NCI-H510A (cell line): ENCODE data around the gene GRIP1.
A peak's percentile ranks its signal among the peaks of the same experiment; 100 is the strongest.

ENCODE experiments used
- DNase-seq: peaks from one replicate; lab custom pipeline; 2025; lab: John Stamatoyannopoulos, UW

Gene GRIP1

DNA sequence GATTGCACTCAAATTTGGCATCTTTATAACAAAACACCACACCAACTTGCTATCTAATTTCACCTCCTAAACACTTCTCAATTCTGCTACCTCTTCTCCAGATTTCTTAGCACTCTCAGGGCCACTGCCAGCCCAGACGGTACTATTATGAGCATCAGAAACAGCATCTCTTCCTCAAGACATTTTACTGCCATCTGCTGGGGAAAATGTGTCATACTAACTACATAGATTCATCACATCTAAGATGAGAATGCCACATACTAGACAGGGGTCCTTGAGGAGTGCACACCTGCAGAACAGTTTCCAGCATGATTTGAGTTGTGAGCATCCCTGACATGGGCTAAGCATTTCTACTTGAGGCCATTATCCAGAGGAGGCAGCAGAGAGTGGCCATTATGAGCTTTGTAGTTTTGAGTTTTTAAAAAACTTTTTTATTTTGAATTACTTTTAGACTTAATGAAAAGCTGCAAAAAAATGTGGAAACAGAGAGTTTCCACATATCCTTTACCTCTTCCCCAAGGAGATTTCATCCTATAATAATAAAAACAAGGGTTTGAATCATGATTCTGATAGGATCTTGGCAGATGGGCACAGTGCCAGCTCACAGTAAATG is 15.1 kb upstream of the GRIP1 start:
- peak; percentile 25 for DNase-seq

DNA sequence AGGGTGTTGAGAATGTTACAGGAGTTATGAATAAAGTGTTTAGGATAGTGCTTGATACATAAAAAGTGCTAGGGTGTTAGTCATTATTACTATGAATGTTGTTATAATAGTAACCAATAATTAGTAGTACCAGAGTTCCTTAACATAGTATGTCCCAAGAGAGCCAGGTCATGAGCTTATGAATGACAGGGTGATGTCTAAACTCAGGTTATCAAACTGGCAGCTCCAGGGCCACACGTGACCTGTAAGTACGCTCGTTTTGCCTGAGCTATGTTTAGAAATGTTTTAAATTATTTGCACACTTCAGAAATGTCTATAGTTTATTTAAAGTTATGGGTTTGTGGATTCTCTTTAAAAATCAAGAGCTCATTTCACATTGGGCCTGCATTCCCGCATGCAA is 14.1 kb upstream of the GRIP1 start:
- no peak for DNase-seq

DNA sequence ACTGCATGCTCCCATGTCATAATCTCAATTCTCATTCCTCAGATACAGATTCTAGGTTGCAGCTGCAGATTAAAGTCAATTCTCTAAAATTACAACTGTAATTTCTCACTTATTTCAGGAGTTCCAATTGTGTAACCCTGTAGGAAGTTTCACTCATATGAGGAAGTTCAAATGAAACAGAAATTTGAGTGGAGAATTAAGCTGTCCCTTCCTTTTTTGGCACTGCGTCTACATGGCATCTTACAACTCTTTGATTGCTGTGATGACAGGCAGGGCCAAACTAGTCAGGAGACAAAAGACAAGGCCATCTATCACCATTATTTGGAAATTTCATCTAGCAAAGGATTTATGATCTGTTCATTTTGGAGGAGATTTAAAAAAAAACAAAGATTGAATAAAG is 13.3 kb upstream of the GRIP1 start:
- DNase-seq = no peak

DNA sequence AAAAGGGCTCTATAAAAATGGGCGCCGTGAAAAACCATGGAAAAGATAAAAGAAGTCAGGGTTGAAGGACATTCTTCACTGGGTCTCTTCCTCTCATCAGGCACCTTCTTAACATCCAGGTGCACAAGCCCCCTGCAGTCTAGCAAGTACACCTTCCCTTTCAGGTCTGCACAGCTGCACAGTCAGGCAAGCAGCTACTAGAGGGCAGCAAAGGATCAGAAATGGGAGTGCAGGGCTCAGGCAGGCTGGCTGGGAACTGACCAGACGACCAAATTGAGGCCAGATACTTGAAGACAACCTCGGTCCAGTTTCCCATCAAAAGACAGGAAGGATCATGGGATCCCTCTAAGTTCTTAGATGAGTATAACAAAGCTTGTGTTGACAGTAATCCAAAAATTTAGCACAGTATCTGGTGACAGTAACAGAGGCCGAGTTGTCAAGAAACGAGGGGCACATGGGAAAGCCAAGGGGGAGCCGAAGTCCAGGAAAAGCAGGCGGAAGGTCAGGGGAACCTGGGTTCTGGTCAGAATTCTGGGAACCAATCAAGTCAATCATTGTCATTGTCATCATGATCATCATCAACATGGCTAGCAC is 10.1 kb upstream of the GRIP1 start:
- DNase-seq = peak; percentile 31

DNA sequence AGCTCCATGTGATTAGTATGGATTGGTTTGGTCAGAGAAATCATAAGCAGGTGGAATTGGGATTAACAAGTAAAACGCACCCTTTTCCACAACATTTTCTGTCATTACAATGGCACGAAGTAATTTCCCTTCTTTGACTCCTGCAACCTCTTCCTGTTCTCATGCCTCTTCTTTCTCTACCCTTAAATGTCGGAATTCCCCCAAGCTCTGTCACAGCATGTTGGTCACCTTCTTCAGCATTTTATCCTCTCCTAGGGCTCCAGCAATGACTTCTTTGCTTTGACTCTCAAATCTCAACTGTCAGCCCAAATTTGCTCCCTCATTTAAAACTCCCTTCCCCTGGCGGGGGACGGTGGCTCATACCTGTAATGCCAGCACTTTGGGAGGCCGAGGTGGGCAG is 5.3 kb upstream of the GRIP1 start:
- DNase-seq = no peak

DNA sequence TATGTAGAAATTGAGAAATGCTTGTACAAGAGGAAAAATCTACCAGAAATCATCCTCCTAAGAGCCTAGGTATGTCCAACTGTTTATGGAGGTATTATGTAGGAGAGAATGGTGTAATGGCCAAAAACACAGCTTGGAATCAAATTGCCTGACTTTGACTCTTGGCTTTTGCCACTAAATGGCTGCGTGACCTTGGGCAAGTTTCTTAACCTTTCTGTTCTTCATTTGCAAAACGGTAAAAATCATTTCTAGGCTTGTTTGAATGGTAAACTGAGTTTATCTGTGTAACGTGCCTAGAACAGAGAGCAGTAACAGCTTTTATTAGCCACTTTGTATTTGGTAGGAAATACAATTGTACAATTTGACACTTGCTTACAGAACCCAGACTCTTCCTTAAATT is 4.9 kb upstream of the GRIP1 start:
- DNase-seq = no peak

DNA sequence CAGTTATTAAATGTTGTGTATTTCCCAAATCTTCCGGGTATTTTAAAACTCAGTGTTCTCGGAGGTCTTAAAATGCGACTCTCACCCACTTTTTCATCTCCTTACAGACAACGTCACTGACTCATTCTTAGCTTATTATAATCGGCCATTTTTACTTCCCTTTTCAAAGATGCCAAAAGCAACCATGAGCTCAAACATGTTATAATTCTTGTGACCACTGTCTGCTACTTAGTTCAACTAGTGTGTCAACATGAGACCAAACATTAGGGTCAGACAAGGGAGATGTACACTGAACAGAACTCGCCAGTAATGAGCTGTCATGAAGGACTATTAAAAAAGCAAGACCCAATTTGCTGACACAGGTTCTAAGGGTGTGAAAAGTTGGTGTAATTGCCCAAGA is 4.2 kb upstream of the GRIP1 start:
- no peak for DNase-seq

DNA sequence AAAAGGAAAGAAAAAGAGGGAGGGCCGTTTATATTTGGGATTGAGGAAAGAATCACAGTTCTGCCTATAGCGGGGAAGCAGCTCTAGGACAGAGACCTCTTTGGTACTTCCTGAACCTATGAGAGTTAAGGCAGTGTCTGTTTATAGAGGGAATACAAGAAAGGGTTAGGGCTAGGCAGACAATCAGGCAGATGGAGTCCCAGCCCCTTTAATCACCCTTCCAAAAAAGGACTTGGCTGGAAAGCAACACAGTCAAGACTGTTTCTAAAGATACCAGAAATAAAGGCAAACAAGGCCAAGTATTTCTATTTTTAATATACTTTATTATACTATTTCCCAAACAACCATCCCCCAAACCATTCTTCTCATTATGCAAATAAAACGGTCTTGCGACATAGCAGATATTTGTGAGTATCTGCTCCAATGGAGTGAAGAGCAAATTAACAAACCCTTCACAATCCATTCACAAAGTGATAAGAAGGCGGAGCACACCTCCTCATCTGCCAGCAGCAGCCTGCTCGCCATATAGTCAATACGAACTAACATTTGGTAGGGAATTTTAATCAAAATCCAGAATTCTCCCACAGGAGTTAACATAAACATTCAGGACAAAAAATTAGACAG is 697 bp upstream of the GRIP1 start:
- DNase-seq = no peak

DNA sequence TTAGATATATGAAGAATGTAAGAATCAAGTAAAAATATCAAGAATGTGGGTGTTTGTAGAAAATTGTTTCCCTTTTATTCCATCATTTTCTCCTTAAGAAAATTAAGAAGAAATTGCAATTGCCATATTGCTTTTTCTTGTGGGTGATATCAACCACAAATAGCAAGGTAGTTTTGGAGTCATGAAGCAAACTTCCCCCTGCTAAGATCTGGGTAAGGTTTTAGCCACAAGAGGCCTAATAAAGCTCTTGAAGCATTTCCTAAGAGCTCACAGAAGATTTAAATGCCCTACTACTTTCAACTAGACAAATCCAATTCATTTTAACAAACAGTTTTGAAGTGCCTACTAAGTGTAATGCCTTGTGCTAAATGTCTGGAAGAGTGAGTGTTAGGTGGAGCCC is 2.6 kb downstream of the GRIP1 start:
- DNase-seq = no peak

DNA sequence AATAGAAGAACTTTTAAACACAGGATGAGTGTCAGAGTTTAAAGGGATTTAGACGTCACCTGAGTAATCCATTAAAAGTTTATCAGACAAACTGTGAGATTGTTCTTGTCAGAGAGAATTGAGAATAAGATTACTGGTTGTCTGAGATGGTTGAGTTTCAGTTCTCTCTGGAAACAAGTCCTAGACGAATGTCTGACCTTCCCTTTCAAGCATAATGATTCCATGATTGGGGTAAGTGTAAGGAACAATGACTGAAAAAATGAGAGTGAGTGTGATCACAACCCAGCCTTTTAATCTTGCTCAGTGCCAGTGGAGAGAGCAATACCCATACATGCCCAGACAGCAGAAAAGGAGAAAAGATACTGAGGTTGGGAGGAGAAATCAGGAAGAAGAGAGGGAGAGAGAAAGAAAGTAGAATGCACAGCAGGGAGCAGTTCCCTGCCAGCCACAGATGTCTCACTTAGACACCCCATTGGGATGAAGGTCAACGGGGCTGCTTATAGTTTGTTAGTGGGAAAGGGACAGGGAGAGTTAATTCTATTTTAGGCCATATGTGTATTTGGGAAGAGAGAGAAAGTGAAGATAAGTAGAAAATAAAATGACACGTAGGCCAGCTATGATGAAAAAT is 4.3 kb downstream of the GRIP1 start:
- no peak for DNase-seq

DNA sequence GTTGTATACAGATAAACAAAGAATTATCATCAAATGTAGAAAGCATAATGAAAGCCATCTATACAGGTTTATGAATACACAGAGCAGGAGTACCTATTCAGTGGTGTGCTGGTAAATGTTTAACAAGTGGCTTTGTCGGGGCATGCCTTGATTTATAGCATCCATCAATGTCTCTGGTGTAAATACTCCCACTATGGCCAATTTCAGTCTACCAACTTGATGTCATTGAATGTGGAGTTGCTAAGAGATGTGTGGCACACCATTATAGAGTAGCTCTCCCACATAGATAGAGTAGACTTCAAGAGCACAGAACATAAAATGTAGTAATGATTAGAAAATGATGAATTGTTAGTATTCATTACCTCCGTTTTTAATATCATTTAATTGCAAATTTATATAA is 9.3 kb downstream of the GRIP1 start:
- DNase-seq = no peak

DNA sequence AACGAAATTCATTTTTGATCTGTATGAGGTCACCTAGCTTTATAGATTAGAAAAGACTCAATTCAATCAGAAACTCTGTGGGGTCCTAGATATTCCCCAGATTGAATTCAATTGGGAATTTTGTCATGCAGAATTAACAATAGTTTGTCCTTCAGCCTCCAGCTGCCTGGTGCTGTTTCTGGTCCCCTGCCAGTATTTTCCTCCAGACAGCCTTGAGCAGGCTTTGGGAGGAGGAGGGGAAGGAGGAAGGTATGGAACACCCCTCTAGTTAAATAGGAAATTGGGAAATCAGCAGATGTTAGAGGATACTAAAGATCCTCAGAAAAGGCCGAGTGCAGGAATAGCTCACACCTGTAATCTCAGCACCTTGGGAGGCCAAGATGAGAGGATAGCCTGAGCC is 10.6 kb downstream of the GRIP1 start:
- DNase-seq = no peak

DNA sequence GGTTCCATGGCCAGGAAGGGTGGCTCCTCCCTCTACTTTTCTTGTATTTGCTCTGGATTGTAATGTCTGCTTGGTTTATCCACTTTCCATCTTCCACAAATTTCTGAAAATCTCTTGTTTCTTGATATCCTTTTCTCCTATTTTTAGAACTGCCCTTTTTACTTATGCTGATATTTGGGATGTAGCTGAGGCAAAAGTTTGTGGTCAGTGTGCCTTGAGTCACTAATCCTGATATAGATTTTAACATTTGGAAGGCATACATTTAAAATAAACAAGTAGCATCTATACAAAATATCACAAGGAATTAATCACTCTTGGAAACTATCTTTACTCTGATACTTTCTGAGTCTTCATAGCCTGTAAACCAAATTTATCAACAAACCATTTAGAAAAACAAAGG is 11.0 kb downstream of the GRIP1 start:
- DNase-seq = no peak

DNA sequence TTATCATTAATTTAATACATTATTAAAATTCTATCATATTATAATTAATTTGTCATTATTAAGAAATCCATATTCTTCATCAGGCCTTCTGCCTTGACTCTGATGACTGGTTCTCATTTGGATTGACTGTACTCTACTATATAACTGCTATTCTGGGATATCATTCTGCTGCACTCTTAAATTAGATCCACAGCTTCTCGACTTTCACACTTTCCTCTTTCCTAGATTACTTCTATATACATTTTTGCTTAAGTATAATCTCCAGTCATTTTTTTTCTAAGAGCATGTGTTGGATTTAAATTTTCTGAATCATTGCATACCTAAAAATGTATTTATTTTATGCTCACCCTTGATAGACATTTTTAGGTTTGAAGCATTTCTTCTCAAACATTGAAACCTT is 12.4 kb downstream of the GRIP1 start:
- DNase-seq = no peak

DNA sequence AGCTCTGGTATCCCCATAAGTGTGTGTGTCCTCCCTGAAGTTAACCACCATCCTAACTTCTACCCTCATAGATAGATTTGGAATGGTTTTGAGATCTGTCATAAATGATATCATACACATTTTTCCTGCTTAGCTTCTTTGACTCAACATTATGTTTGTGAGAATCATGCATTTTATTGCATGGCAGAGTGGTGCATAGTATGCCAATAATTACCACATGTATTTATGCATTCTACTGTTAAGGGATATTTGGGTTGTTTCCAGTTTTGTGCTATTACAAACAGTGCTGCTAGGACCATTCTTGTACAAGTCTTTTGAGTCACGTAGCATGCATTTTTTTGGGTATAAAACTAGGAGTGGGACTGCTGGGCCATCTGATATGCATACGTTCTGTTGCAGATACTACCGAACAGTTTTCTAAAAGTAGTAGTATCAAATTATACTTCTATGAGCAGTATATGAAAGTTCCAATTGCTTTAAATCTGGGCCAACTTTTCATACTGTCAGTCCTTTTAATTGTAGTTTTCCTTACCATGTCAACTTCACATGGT is 13.4 kb downstream of the GRIP1 start:
- DNase-seq = no peak

DNA sequence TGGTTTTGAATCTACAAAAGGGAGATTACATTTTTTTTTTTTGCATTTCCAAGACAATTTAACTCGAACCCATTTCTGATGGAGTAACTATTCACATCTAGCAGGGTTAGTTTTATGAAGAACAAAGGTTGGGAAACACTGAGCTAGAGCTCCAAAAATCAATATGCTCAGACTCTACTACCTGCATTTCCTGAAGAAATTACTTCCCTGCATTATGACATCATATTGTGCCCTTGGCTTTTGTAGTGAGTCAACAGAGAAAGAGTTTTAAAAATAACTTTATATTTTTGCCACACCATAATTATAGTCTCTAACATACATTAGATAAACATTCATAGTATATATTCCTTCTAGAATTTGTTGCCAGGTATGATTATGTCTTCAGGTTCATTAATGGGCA is 14.8 kb downstream of the GRIP1 start:
- no peak for DNase-seq

DNA sequence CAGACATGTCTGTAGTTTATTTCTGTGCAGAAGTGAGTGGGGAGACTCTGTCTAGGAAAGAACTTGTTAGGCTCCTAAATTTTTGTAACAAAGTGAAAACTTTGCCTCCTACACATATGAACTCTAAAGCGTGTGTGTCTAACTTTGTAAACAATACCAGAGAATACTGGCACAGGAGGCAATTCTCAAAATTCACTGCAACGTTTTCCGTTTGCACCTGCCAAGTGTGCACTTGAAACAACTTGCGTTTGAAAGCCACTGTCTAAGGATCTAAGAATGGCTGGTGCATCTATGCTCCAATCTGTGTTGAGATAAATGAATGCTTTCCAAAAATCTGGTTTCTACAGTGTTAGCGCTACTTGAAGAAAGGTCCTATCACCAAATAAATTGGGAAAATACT is 15.3 kb downstream of the GRIP1 start:
- DNase-seq = no peak

DNA sequence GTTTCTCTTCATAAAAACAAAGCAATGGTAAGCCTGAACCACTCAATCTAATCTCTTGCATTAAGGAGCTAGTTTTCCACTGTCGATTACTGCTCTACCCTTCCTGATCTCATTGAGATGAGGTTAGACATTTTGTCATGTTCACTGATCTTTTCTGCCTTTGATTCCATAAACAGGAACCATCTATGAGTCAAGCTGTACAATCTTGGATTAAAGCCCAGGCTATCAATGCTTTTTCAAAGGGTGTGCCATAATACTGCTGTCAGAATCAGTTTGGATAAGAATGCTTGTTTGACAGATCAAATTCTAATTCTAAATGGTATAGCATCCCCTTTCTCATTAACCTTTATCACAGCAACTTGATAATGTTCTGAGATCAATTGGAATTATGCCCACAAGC is 16.1 kb downstream of the GRIP1 start:
- no peak for DNase-seq

DNA sequence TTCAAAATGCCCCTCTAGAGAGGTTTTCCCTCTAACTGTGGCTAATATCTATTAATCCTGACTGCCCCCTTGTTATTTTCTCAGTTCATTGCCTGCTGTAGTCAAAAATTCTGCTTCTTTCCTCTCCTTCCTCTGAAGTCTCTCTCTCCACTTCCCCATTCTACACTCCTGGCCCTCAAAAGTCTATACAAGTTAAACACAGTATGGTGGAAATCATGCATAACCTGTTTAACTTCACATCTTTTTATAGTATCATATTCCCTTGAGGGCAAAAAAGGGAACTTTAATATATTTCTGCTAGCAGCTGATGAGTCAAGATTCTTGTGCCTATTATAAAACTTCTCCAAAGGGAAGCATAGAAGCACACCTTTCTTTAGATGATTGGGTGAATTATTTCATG is 16.7 kb downstream of the GRIP1 start:
- no peak for DNase-seq

DNA sequence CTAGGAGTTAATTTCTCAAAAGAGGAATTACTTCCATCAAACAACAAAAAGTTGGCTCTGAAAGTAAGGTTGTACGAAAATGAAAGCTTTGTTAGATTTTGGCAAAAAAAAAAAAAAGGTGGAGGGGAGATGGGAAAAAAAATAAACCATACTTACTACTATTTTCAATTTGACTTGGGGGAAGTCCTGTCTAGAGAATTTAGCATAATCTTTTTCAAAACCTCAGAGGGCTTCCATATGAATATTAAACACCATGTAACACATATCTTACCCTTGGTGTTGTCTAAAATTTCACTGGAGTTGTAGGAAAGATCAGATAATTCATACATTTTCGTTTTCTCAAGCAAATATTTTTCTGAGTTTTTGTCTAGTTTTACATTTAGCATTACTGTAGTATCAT is 17.5 kb downstream of the GRIP1 start:
- DNase-seq = no peak

DNA sequence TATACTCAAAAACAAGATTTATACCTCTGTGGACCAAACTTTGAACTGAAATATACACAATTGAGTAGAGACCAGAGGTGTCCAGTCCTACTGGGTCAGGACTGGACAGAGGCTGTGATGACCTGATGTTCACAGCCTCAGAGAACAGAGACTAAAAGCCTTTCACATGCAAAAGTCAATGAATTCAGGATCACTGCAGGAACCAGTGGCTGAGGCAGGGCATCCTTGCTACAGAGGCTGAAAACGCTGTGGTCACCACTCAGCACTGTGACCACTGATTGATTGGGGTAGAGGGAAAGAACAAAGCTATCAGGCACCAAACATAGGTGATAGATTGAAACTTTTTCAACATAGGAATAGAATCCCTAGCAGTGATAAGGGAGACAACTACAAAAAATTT is 25.1 kb downstream of the GRIP1 start:
- no peak for DNase-seq

DNA sequence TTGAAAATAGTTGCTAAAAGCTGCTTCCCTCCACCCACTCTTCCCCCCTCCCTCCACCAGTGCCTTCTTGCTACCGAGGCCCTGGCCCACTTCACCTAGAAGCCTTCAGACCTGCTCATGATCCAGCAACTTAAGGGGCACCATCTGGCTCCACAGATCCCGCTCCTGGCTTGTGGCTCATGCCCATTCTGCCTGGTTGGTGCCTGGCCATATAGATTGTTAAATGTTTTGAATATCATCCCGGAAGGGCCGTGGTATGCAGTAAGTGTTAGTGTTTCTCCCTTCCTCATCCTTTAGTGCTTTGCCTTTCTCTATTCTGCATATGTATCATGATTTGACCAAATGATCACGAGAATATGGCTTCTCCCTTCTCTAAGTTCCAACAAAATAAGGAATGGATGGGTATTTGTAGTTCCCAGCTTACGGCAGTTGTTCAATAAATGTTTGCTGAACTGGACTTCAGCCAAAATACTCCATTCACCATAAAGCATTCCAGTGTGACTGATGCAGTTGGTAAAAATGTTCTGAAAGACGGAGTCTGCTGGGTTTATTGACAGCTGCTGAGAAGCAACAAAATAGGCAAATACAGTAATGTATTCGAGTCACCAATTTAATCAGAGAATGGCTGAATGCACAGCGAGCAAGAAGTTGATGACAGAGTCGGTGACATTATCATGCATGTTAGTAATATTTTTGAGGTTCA is 30.7 kb downstream of the GRIP1 start:
- DNase-seq = no peak
